ENCODE results near the gene TRABD2B. TPM values are rescaled to one million over a fixed set of nuclear protein-coding genes. Genes with fewer than 3 reads are reported as not detected.

The TRABD2B gene
- total RNA-seq, 2 experiments from 2014 or later, result not detected

DNA sequence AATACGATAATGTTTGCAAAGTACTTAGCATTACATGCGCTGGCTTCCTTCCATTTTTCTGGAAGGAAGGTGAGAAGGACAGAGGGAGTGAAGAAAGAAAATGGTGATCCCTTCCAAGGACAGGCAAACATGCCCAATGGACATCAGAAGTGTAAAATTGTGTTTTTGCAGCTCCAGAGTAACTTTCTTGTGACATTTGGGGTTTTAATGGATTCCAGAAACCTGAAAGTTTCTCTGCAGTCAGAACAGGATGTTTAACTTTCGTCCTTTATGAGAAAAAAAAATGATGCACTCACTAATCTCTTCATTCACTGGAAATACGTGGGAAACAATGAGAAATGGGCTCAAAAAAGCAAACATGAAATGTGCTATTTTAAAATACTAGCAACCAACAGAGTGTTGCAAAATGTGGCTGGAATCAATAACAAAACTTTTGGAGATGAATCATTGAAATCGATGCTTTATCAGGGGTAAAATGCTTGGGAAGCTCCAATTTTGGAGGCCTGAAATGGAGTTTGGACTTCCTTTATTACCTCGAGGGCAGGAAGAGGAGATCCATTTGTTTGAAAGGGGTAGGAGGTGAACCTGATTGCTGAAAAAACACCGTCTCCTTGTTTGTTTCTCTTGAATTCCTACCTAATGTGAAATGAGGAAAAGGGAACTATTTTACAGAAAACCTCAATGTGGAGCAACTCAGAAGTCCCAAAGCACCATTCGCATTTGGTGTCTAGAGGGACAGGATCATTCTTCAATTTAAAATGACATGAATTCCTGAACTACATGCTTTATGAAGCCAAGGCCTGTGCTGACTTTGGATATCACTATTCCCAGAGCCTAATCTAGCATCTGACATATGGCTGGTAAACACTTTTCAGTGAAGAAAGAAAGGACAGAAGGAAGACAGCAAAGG is 129.5 kb downstream of the TRABD2B start:
- Mint-ChIP-seq H3K36me3 (ENCODE audit: low read depth) (no peaks in the 10 kb centered on the region), H3K9me3 (no peaks in the 10 kb centered on the region), H3K4me1 (ENCODE audit: low read depth) (no peaks in the 10 kb centered on the region), H3K27ac (no peak overlapping the region), H3K27me3 (ENCODE audit: low read depth) (no peaks in the 10 kb centered on the region), H3K4me3 (no peak overlapping the region)
- CTCF ChIA-PET, result no interaction called here
- no peak for DNase-seq
- intact Hi-C loops (cut with micrococcal nuclease), result no loop called here

GRCh38 chr1:47866601-47867437 is 130.4 kb downstream of the TRABD2B start:
- H3K9me3 Mint-ChIP-seq, result no peaks in the 10 kb centered on the region
- H3K27me3 Mint-ChIP-seq (ENCODE audit: low read depth), result no peaks in the 10 kb centered on the region
- intact Hi-C loops (cut with micrococcal nuclease), result no loop called here
- H3K27ac Mint-ChIP-seq, result no peak overlapping the region
- CTCF ChIA-PET, result no interaction called here
- no peaks in the 10 kb centered on the region for H3K36me3 Mint-ChIP-seq (ENCODE audit: low read depth)
- H3K4me3 Mint-ChIP-seq, result no peak overlapping the region
- H3K4me1 Mint-ChIP-seq (ENCODE audit: low read depth), result no peaks in the 10 kb centered on the region
- no peak for DNase-seq

GRCh38 chr1:47865881-47866535 is 131.2 kb downstream of the TRABD2B start:
- no peak overlapping the region for H3K4me3 Mint-ChIP-seq
- H3K36me3 Mint-ChIP-seq (ENCODE audit: low read depth), result no peaks in the 10 kb centered on the region
- intact Hi-C loops (cut with micrococcal nuclease), result no loop called here
- no peak for DNase-seq
- no peak overlapping the region for H3K27ac Mint-ChIP-seq
- H3K4me1 Mint-ChIP-seq (ENCODE audit: low read depth), result no peaks in the 10 kb centered on the region
- no peaks in the 10 kb centered on the region for H3K9me3 Mint-ChIP-seq
- CTCF ChIA-PET, result no interaction called here
- no peaks in the 10 kb centered on the region for H3K27me3 Mint-ChIP-seq (ENCODE audit: low read depth)

GRCh38 chr1:47859092-47859743 is 138.0 kb downstream of the TRABD2B start:
- Mint-ChIP-seq H3K27me3 (ENCODE audit: low read depth) (no peaks in the 10 kb centered on the region), H3K27ac (no peak overlapping the region), H3K4me3 (no peak overlapping the region), H3K36me3 (ENCODE audit: low read depth) (no peaks in the 10 kb centered on the region), H3K9me3 (no peaks in the 10 kb centered on the region), H3K4me1 (ENCODE audit: low read depth) (no peaks in the 10 kb centered on the region)
- intact Hi-C loops (cut with micrococcal nuclease), result no loop called here
- CTCF ChIA-PET, result no interaction called here
- DNase-seq, result no peak

DNA sequence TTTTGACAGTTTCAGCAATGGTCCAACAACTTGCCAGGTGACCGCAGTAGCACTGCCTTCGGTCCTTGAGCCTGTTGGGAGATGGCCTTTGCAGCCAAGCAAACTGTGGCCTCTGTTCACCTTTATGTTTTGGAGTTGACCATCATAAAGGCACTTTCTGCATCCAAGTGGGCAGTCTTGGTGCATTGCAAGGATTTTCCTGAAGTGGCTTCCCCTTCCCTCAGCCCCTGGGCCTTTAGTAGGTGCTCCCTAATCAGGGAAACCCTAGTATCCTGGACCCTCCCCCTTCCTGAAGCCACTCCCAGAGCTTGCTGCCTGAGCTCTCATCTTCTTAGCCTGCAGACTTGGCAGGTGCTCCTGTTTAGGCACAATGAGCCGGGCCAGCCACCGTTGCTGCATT is 140.2 kb downstream of the TRABD2B start:
- Mint-ChIP-seq H3K27me3 (ENCODE audit: low read depth) (no peaks in the 10 kb centered on the region), H3K9me3 (no peaks in the 10 kb centered on the region), H3K27ac (no peak overlapping the region), H3K4me3 (no peak overlapping the region), H3K4me1 (ENCODE audit: low read depth) (no peaks in the 10 kb centered on the region), H3K36me3 (ENCODE audit: low read depth) (no peaks in the 10 kb centered on the region)
- CTCF ChIA-PET, result no interaction called here
- intact Hi-C loops (cut with micrococcal nuclease), result no loop called here
- DNase-seq, result no peak

DNA sequence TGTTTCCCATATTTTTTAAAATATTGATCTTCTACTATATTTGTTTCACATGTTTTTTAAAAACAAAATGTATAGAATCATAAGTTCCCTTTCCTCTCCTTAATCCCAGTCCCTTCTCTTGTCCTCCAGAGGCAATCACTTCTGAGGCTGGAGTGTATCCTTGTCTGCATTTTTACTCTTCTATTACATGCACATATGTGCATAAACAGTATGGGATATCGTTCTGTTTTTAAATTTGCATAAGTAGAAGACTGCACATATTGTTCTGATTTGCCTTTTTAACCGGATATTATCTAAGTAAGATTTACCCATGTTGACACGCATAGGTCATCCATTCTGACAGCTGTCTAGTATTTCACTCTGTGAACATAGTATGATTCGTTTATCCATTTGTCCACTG is 142.0 kb downstream of the TRABD2B start:
- no peaks in the 10 kb centered on the region for H3K27me3 Mint-ChIP-seq (ENCODE audit: low read depth)
- H3K27ac Mint-ChIP-seq, result no peak overlapping the region
- CTCF ChIA-PET, result interaction anchor here (1.1 kb wide), 1 partner anchor 52 kb away, joined by 3 read pairs; no protein-coding TSS in a partner anchor
- H3K4me1 Mint-ChIP-seq (ENCODE audit: low read depth), result no peaks in the 10 kb centered on the region
- no peak for DNase-seq
- intact Hi-C loops (cut with micrococcal nuclease), result no loop called here
- no peak overlapping the region for H3K4me3 Mint-ChIP-seq
- H3K9me3 Mint-ChIP-seq, result no peaks in the 10 kb centered on the region
- no peaks in the 10 kb centered on the region for H3K36me3 Mint-ChIP-seq (ENCODE audit: low read depth)

GRCh38 chr1:47854552-47855144 is 142.5 kb downstream of the TRABD2B start:
- H3K36me3 Mint-ChIP-seq (ENCODE audit: low read depth), result no peaks in the 10 kb centered on the region
- H3K4me1 Mint-ChIP-seq (ENCODE audit: low read depth), result no peaks in the 10 kb centered on the region
- H3K27ac Mint-ChIP-seq, result no peak overlapping the region
- CTCF ChIA-PET, result interaction anchor here (0.6 to 1.1 kb wide), 2 partner anchors 52 to 245 kb away, joined by 3 read pairs; no protein-coding TSS in a partner anchor
- no peak overlapping the region for H3K4me3 Mint-ChIP-seq
- H3K9me3 Mint-ChIP-seq, result no peaks in the 10 kb centered on the region
- no peaks in the 10 kb centered on the region for H3K27me3 Mint-ChIP-seq (ENCODE audit: low read depth)
- intact Hi-C loops (cut with micrococcal nuclease), result no loop called here
- no peak for DNase-seq

GRCh38 chr1:47853852-47854251 is 143.3 kb downstream of the TRABD2B start:
- no peaks in the 10 kb centered on the region for H3K36me3 Mint-ChIP-seq (ENCODE audit: low read depth)
- CTCF ChIA-PET, result interaction anchor here (0.6 to 1.1 kb wide), 3 partner anchors 51 to 322 kb away, joined by 3 read pairs; no protein-coding TSS in a partner anchor
- no peaks in the 10 kb centered on the region for H3K4me1 Mint-ChIP-seq (ENCODE audit: low read depth)
- no peaks in the 10 kb centered on the region for H3K27me3 Mint-ChIP-seq (ENCODE audit: low read depth)
- intact Hi-C loops (cut with micrococcal nuclease), result no loop called here
- no peak for DNase-seq
- no peaks in the 10 kb centered on the region for H3K9me3 Mint-ChIP-seq
- no peak overlapping the region for H3K27ac Mint-ChIP-seq
- no peak overlapping the region for H3K4me3 Mint-ChIP-seq

- CTCF ChIA-PET, result no interaction called here
- no peak for DNase-seq
- H3K4me3 Mint-ChIP-seq, result no peak overlapping the region
- H3K9me3 Mint-ChIP-seq, result no peaks in the 10 kb centered on the region
- intact Hi-C loops (cut with micrococcal nuclease), result no loop called here
- no peaks in the 10 kb centered on the region for H3K36me3 Mint-ChIP-seq (ENCODE audit: low read depth)
- no peaks in the 10 kb centered on the region for H3K4me1 Mint-ChIP-seq (ENCODE audit: low read depth)
- no peak overlapping the region for H3K27ac Mint-ChIP-seq
- H3K27me3 Mint-ChIP-seq (ENCODE audit: low read depth), result no peaks in the 10 kb centered on the region
Measured at GRCh38 chr1:47853059-47853458, 144.1 kb downstream of the TRABD2B start.

GRCh38 chr1:47852006-47852718 is 145.0 kb downstream of the TRABD2B start:
- H3K27ac Mint-ChIP-seq, result no peak overlapping the region
- intact Hi-C loops (cut with micrococcal nuclease), result no loop called here
- no peak overlapping the region for H3K4me3 Mint-ChIP-seq
- no peak for DNase-seq
- no peaks in the 10 kb centered on the region for H3K4me1 Mint-ChIP-seq (ENCODE audit: low read depth)
- CTCF ChIA-PET, result no interaction called here
- no peaks in the 10 kb centered on the region for H3K27me3 Mint-ChIP-seq (ENCODE audit: low read depth)
- no peaks in the 10 kb centered on the region for H3K9me3 Mint-ChIP-seq
- no peaks in the 10 kb centered on the region for H3K36me3 Mint-ChIP-seq (ENCODE audit: low read depth)

- H3K27me3 Mint-ChIP-seq (ENCODE audit: low read depth), result no peaks in the 10 kb centered on the region
- no peak for DNase-seq
- H3K4me1 Mint-ChIP-seq (ENCODE audit: low read depth), result no peaks in the 10 kb centered on the region
- intact Hi-C loops (cut with micrococcal nuclease), result no loop called here
- no peaks in the 10 kb centered on the region for H3K36me3 Mint-ChIP-seq (ENCODE audit: low read depth)
- H3K4me3 Mint-ChIP-seq, result no peak overlapping the region
- CTCF ChIA-PET, result interaction anchor here (0.6 kb wide), 1 partner anchor 47 kb away, joined by 4 read pairs; no protein-coding TSS in a partner anchor
- no peaks in the 10 kb centered on the region for H3K9me3 Mint-ChIP-seq
- no peak overlapping the region for H3K27ac Mint-ChIP-seq
Measured at GRCh38 chr1:47850451-47850850, 146.7 kb downstream of the TRABD2B start.
